ENCODE measurements around the gene GAPDHS.

The GAPDHS gene

DNA sequence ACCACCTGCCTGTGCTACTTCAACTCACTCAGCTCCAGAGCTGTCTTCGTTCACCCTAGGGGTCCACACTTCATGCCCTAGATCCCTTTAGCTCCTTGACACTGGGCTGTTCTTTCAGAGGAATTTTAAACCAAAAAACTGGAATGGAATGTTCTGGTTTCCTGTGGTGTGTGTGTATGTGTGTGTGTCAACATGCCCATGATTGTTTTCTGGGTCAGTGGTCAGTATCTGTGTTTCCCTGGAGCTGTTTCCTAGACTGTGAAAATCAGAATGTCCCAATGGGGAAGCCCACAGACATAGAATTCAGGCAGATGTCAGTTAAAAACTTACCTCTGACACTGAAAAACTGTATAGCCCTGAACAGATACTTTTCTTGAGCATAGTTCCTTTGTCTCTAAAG is 54.1 kb downstream of the GAPDHS start:
- Histone ChIP-seq H3K9me3 (ENCODE audit: control insufficient read depth, insufficient read depth, low read length) (no peaks in the 10 kb centered on the region), H3K4me3 (ENCODE audit: low read depth, low read length) (no peak overlapping the region), H3K9ac (ENCODE audit: low read depth, low read length) (no peak overlapping the region), H3K36me3 (ENCODE audit: control insufficient read depth, insufficient read depth, low read length) (no peaks in the 10 kb centered on the region), H3K4me1 (ENCODE audit: control insufficient read depth, insufficient read depth, low read length) (no peaks in the 10 kb centered on the region), H3K27me3 (ENCODE audit: control insufficient read depth, insufficient read depth, low read length) (peaks cover 19% of the 10 kb centered on the region)

DNA sequence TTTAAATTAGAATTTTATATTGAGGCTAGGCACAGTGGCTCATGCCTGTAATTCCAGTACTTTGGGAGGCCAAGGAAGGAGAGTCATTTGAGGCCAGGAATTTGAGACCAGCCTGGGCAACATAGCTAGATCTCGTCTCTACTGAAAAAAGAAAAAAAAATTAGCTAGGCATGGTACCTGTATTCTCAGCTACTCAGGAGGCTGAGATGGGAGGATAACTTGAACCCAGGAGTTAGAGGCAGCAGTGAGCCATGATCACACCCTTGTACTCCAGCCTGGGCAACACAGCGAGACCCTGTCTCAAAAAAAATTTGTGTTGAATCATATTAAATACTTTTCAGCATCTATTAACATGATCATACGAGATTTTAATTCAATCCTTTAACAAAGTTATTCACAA is 57.6 kb downstream of the GAPDHS start:
- Histone ChIP-seq H3K9ac (ENCODE audit: low read depth, low read length) (no peak overlapping the region), H3K9me3 (ENCODE audit: control insufficient read depth, insufficient read depth, low read length) (no peaks in the 10 kb centered on the region), H3K36me3 (ENCODE audit: control insufficient read depth, insufficient read depth, low read length) (no peaks in the 10 kb centered on the region), H3K4me3 (ENCODE audit: low read depth, low read length) (no peak overlapping the region), H3K4me1 (ENCODE audit: control insufficient read depth, insufficient read depth, low read length) (no peaks in the 10 kb centered on the region), H3K27me3 (ENCODE audit: control insufficient read depth, insufficient read depth, low read length) (peaks cover 19% of the 10 kb centered on the region)

DNA sequence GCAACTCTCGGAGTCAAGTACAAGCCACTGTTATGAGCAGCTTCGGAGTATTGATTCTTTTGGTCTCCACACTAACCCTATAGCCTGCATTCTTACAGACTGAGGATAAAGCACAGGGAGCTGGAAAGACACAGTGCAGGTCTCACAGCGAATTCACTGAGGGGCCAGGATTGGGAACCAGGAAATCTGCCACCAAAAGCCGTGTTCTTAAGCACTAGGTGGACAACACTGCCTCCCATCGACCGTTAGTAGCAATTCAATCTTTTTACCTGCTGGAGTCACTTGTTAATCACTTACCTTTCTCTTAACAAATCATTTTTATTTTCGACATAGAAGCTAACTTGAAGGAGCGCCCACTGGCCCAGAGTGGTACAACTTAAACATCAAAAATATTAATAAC is 59.0 kb downstream of the GAPDHS start:
- peaks cover 14% of the 10 kb centered on the region for H3K27me3 ChIP-seq (ENCODE audit: control insufficient read depth, insufficient read depth, low read length)
- no peak overlapping the region for H3K9ac ChIP-seq (ENCODE audit: low read depth, low read length)
- no peaks in the 10 kb centered on the region for H3K4me1 ChIP-seq (ENCODE audit: control insufficient read depth, insufficient read depth, low read length)
- H3K4me3 ChIP-seq (ENCODE audit: low read depth, low read length), result no peak overlapping the region
- H3K9me3 ChIP-seq (ENCODE audit: control insufficient read depth, insufficient read depth, low read length), result no peaks in the 10 kb centered on the region
- H3K36me3 ChIP-seq (ENCODE audit: control insufficient read depth, insufficient read depth, low read length), result no peaks in the 10 kb centered on the region
